Endothelial cell of umbilical vein (primary cell): ENCODE data around the gene SEC14L1. TPM values are rescaled to one million over a fixed set of nuclear protein-coding genes. Genes with fewer than 3 reads are reported as not detected.

Experiments
- BruUV-seq: library from RNA; stranded (reverse); fragments of 400-500 nt; replicated peaks from 2 replicates; lab custom pipeline; 2021; lab: Mats Ljungman, UMichigan
- CTCF ChIA-PET: fragments of 300-600, 350-600 bp; sonication (Branson Sonifier 250); formaldehyde crosslinking; loops from one replicate; lab custom pipeline; 2021; ENCODE audit warnings: antibody characterized with exemption, inconsistent platforms; lab: Charles Lee
- POLR2A ChIA-PET: fragments of 300-600, 350-600 bp; sonication (Branson Sonifier 250); formaldehyde crosslinking; loops from one replicate; lab custom pipeline; 2021; ENCODE audit warnings: antibody characterized with exemption, inconsistent platforms; lab: Charles Lee
- DNase-seq: peaks from one replicate; pipeline ENCODE4 v3.0.0-alpha.2; 2011; ENCODE audit warnings: low read depth, low spot score
- FAIRE-seq: peaks from 2 replicates; lab custom pipeline; 2011; peaks lifted over from hg19 to GRCh38; lab: Jason Lieb, UNC
- H2AFZ ChIP-seq: 2 replicates; pipeline ENCODE4 v1.6.0; 2012; ENCODE audit warnings: low read depth, low read length, control low read depth, inconsistent platforms
- H3K27ac ChIP-seq: 2 replicates; pipeline ENCODE4 v1.5.1; 2011; ENCODE audit warnings: low read depth, mild to moderate bottlenecking, control low read depth, low read length, moderate library complexity; ENCODE audit not compliant: insufficient read depth
- H3K27me3 ChIP-seq, 2 experiments: 2 replicates each; pipeline versions ENCODE4 v1.6.0 to v1.6.1; 2011; ENCODE audit warnings: low read length in 2 of 2, mixed read lengths in 1 of 2; ENCODE audit not compliant: control insufficient read depth in 2 of 2, insufficient read depth in 2 of 2
- H3K36me3 ChIP-seq, 2 experiments: 2 replicates in 1 of 2; 3 replicates in 1 of 2; pipeline ENCODE4 v1.5.1; 2011; ENCODE audit warnings: low read length in 2 of 2, mild to moderate bottlenecking in 1 of 2, moderate library complexity in 1 of 2; ENCODE audit not compliant: control insufficient read depth in 2 of 2, insufficient read depth in 2 of 2; ENCODE audit errors: extremely low read depth in 1 of 2
- H3K4me1 ChIP-seq: 3 replicates; pipeline ENCODE4 v1.5.1; 2011; ENCODE audit warnings: mild to moderate bottlenecking, low read length; ENCODE audit not compliant: control insufficient read depth, insufficient read depth; ENCODE audit errors: extremely low read depth
- H3K4me2 ChIP-seq: 2 replicates; pipeline ENCODE4 v1.6.1; 2011; ENCODE audit warnings: low read length, control low read depth, mixed read lengths; ENCODE audit not compliant: insufficient read depth
- H3K4me3 ChIP-seq, 3 experiments: fragments of 200-600 bp in 1 of 3; sonication (generic), shearing (Covaris generic) in 1 of 3; replicated peaks in 1 of 3; 2 replicates each; pipeline ENCODE4 v1.5.1; 2011 to 2016; ENCODE audit warnings: control low read depth in 3 of 3, low read length in 3 of 3, mild to moderate bottlenecking in 2 of 3, inconsistent platforms in 1 of 3, low read depth in 1 of 3, moderate library complexity in 1 of 3; ENCODE audit not compliant: insufficient read depth in 1 of 3
- H3K79me2 ChIP-seq: 2 replicates; pipeline ENCODE4 v1.6.0; 2012; ENCODE audit warnings: low read length, inconsistent platforms; ENCODE audit not compliant: control insufficient read depth, insufficient read depth
- H3K9ac ChIP-seq: replicated peaks from 2 replicates; pipeline ENCODE3; 2011; ENCODE audit warnings: low read length, control low read depth; ENCODE audit not compliant: insufficient read depth; ENCODE audit errors: extremely low read depth
- H3K9me1 ChIP-seq: replicated peaks from 3 replicates; pipeline ENCODE4 v1.6.0; 2011; ENCODE audit warnings: mild to moderate bottlenecking, low read length; ENCODE audit not compliant: control insufficient read depth, insufficient read depth; ENCODE audit errors: extremely low read depth
- H3K9me3 ChIP-seq: replicated peaks from 2 replicates; pipeline ENCODE4 v1.5.1; 2012; ENCODE audit warnings: low read length, inconsistent platforms; ENCODE audit not compliant: control insufficient read depth, insufficient read depth
- H4K20me1 ChIP-seq: replicated peaks from 2 replicates; pipeline ENCODE3; 2011; ENCODE audit warnings: mild to moderate bottlenecking, low read length; ENCODE audit not compliant: control insufficient read depth, insufficient read depth; ENCODE audit errors: extremely low read depth
- CTCF ChIP-seq, 2 donors: IDR thresholded peaks; 1 replicate in 1 of 2; 2 replicates in 1 of 2; pipeline ENCODE4 v1.5.1; 2011; ENCODE audit warnings: low read length in 2 of 2, mild to moderate bottlenecking in 2 of 2, moderate library complexity in 2 of 2, control low read depth in 1 of 2, inconsistent platforms in 1 of 2, low read depth in 1 of 2; ENCODE audit not compliant: insufficient read depth in 1 of 2; ENCODE audit errors: extremely low read depth in 1 of 2
- EZH2 ChIP-seq: IDR thresholded peaks from 2 replicates; pipeline ENCODE4 v1.6.1; 2012; ENCODE audit warnings: borderline replicate concordance, low read depth, mild to moderate bottlenecking, moderate library complexity, low read length, inconsistent platforms; ENCODE audit not compliant: severe bottlenecking
- FOS ChIP-seq: IDR thresholded peaks from 2 replicates; pipeline ENCODE4 v1.6.1; 2011; ENCODE audit warnings: mild to moderate bottlenecking, low read length, moderate library complexity, borderline replicate concordance; ENCODE audit not compliant: insufficient read depth
- GATA2 ChIP-seq: IDR thresholded peaks from 2 replicates; pipeline ENCODE4 v1.7.0; 2011; ENCODE audit warnings: low read depth, mild to moderate bottlenecking, moderate library complexity, mixed read lengths, low read length; ENCODE audit not compliant: insufficient read length, insufficient read depth
- JUN ChIP-seq: IDR thresholded peaks from 2 replicates; pipeline ENCODE4 v1.6.1; 2011; ENCODE audit warnings: borderline replicate concordance, low read depth; ENCODE audit not compliant: insufficient read length, insufficient read depth
- MAX ChIP-seq: IDR thresholded peaks from 2 replicates; pipeline ENCODE4 v1.6.1; 2011; ENCODE audit not compliant: insufficient read depth, insufficient read length
- MYC ChIP-seq: IDR thresholded peaks from one replicate; pipeline ENCODE4 v1.6.1; 2011; ENCODE audit warnings: mild to moderate bottlenecking, low read depth, low read length
- POLR2A ChIP-seq: IDR thresholded peaks from 2 replicates; pipeline ENCODE4 v1.6.1; 2012; ENCODE audit warnings: low read depth, mild to moderate bottlenecking, control low read depth, low read length
- dilution Hi-C: fragments of 300-500 bp; cut with MboI; formaldehyde crosslinking; loops from one replicate; pipeline ENCODE4 v1.15.0; 2019; ENCODE audit warnings: low sequenced_read_pairs; ENCODE audit not compliant: extremely low pct_ligation_motif_present
- intact Hi-C: fragments of 100-400 bp; cut with micrococcal nuclease; formaldehyde crosslinking; loops from one replicate; pipeline ENCODE4 v1.10.0; 2022
- polyA plus RNA-seq, 4 experiments: library from polyadenylated mRNA; depleted of rRNA in 3 of 4; stranded (reverse) in 3 of 4; unstranded in 1 of 4; fragments of >200 nt; gene quantifications; 2 replicates each; pipeline versions ENCODE4 v1.2.1 to v1.2.3, GENCODE V29; 2011 to 2012; ENCODE audit warnings: missing spikeins in 1 of 4
- total RNA-seq: library from RNA; stranded (reverse); gene quantifications from 2 replicates; pipeline ENCODE4 v1.2.3, GENCODE V29; 2021

The SEC14L1 gene
- total and polyA plus RNA-seq, 2 donors (not counting 3 experiments of a cell fraction or from before 2014, with no cell fraction given) = 215 to 631 TPM

GRCh38 chr17:77256710-77257109 is 115.9 kb downstream of the SEC14L1 start:
- no peak overlapping the region for H3K4me3 ChIP-seq
- POLR2A ChIA-PET = no interaction called here
- CTCF ChIA-PET = interaction anchor here (1.5 to 2.3 kb wide), 2 partner anchors 20 to 170 kb away, joined by 3 to 9 read pairs; no protein-coding TSS in a partner anchor
- H4K20me1 ChIP-seq = no peaks in the 10 kb centered on the region
- no peaks in the 10 kb centered on the region for H3K9me1 ChIP-seq
- TF ChIP-seq POLR2A (no peak), FOS (no peak), MYC (no peak), GATA2 (no peak)
- intact Hi-C loops (loop anchor here (5.0 kb wide), 1 partner anchor 241 kb away; no protein-coding TSS in a partner anchor), dilution Hi-C loops (no loop called here)
- H2AFZ ChIP-seq = no peak overlapping the region
- no peaks in the 10 kb centered on the region for H3K9me3 ChIP-seq
- no peaks in the 10 kb centered on the region for H3K79me2 ChIP-seq
- DNase-seq = no peak
- H3K36me3 ChIP-seq = no peaks in the 10 kb centered on the region
- H3K4me1 ChIP-seq = peaks cover 22% of the 10 kb centered on the region
- no TSS peak for BruUV-seq
- no peak overlapping the region for H3K27ac ChIP-seq
- no peak overlapping the region for H3K4me2 ChIP-seq
- no peaks in the 10 kb centered on the region for H3K27me3 ChIP-seq
- no peak for FAIRE-seq
- no peak overlapping the region for H3K9ac ChIP-seq

- TF ChIP-seq POLR2A = no peak
- TF ChIP-seq GATA2 = no peak
- no peak for TF ChIP-seq JUN
- no peak for TF ChIP-seq MYC
- TF ChIP-seq MAX = no peak
- no peak for TF ChIP-seq FOS
- TF ChIP-seq CTCF (IDR thresholded peaks at IDR 0.05; ENCODE audit: extremely low read depth in 1 of 2, insufficient read depth in 1 of 2, low read depth in 1 of 2, low read length in 2 of 2) = no peak
- TF ChIP-seq EZH2 = no peak
- dilution Hi-C loops = no loop called here
- POLR2A ChIA-PET = no interaction called here
Observed at GRCh38 chr17:77257169-77257568, 116.4 kb downstream of the SEC14L1 start.

More at GRCh38 chr17:77257169-77257568, 116.4 kb downstream of the SEC14L1 start:
- no TSS peak for BruUV-seq
- H4K20me1 ChIP-seq = no peaks in the 10 kb centered on the region
- H3K36me3 ChIP-seq = no peaks in the 10 kb centered on the region
- no peak overlapping the region for H3K27ac ChIP-seq
- H3K4me1 ChIP-seq = peaks cover 22% of the 10 kb centered on the region
- no peak for FAIRE-seq
- CTCF ChIA-PET = no interaction called here
- no peaks in the 10 kb centered on the region for H3K9me1 ChIP-seq
- intact Hi-C loops = loop anchor here (5.0 kb wide), 1 partner anchor 240 kb away; no protein-coding TSS in a partner anchor
- no peaks in the 10 kb centered on the region for H3K9me3 ChIP-seq
- H3K9ac ChIP-seq = no peak overlapping the region
- DNase-seq = no peak
- no peaks in the 10 kb centered on the region for H3K27me3 ChIP-seq
- H3K79me2 ChIP-seq = no peaks in the 10 kb centered on the region
- H3K4me2 ChIP-seq = no peak overlapping the region
- H3K4me3 ChIP-seq = no peak overlapping the region
- H2AFZ ChIP-seq = no peak overlapping the region
